ENCODE measurements around the gene HEBP1.
"Not testable (repeated sequence)": the region's sequence is repeated elsewhere in the genome, so short reads cannot be mapped to it uniquely, and the experiment has no call there.

HEBP1 gene

GRCh38 chr12:12999959-13000615 lies at the start of gene HEBP1:
HEBP1 (minus strand) TSS chr12:13000265; CDS start chr12:13000114, 151 bp downstream.
- DNase-seq: peak; percentile 84

GRCh38 chr12:13049816-13050215 lies 49.8 kb upstream of the HEBP1 start:
- DNase-seq: no peak

- DNase-seq: no peak
Observed at GRCh38 chr12:13046964-13047363, 46.9 kb upstream of the HEBP1 start.

- DNase-seq: no peak
Observed at GRCh38 chr12:13045816-13046215, 45.8 kb upstream of the HEBP1 start.

GRCh38 chr12:13044906-13045299 lies 44.8 kb upstream of the HEBP1 start:
- no peak for DNase-seq

GRCh38 chr12:13044002-13044905 lies 44.2 kb upstream of the HEBP1 start, which contains the start of gene FAM234B:
FAM234B (plus strand) TSS chr12:13044381; CDS start chr12:13044404, 23 bp downstream.
- DNase-seq: peak; percentile 15

- no peak for DNase-seq
Observed at GRCh38 chr12:13042666-13043230, 42.7 kb upstream of the HEBP1 start.

GRCh38 chr12:13041224-13041623 lies 41.2 kb upstream of the HEBP1 start:
- DNase-seq: no peak

- DNase-seq: no peak
Observed at GRCh38 chr12:13039328-13039956, 39.4 kb upstream of the HEBP1 start.

- DNase-seq: no peak
Observed at GRCh38 chr12:13038491-13039161, 38.6 kb upstream of the HEBP1 start.

GRCh38 chr12:13036881-13037280 lies 36.8 kb upstream of the HEBP1 start:
- DNase-seq: no peak

- not testable (repeated sequence) for DNase-seq
Observed at GRCh38 chr12:13035335-13035734, 35.3 kb upstream of the HEBP1 start.

GRCh38 chr12:13033476-13033875 lies 33.4 kb upstream of the HEBP1 start:
- DNase-seq: no peak

GRCh38 chr12:13032164-13032563 lies 32.1 kb upstream of the HEBP1 start:
- no peak for DNase-seq

- no peak for DNase-seq
Observed at GRCh38 chr12:13030541-13031291, 30.7 kb upstream of the HEBP1 start.

- DNase-seq: no peak
Observed at GRCh38 chr12:13028825-13029570, 28.9 kb upstream of the HEBP1 start.

- no peak for DNase-seq
Observed at GRCh38 chr12:13027508-13027907, 27.4 kb upstream of the HEBP1 start.

GRCh38 chr12:13027032-13027431 lies 27.0 kb upstream of the HEBP1 start:
- no peak for DNase-seq

- no peak for DNase-seq
Observed at GRCh38 chr12:13026286-13026685, 26.2 kb upstream of the HEBP1 start.

- no peak for DNase-seq
Observed at GRCh38 chr12:13024531-13024916, 24.5 kb upstream of the HEBP1 start.
